A673 (cell line): ENCODE data around the gene COMMD10.

ENCODE experiments used
- CTCF ChIP-seq: fragments of 300-800, 200-600 bp; sonication (generic); conservative IDR thresholded peaks from 2 replicates; pipeline ENCODE4 v1.5.1; 2017; ENCODE audit warnings: low read depth, mild to moderate bottlenecking, antibody characterized with exemption, low read length, moderate library complexity, mixed read lengths
- EZH2 ChIP-seq: fragments of 200-600 bp; sonication (generic); IDR thresholded peaks from 2 replicates; pipeline ENCODE4 v1.6.1; 2017; ENCODE audit warnings: borderline replicate concordance, low read depth, mild to moderate bottlenecking, mixed read lengths, antibody characterized with exemption, low read length; ENCODE audit not compliant: poor library complexity, severe bottlenecking

- TF ChIP-seq CTCF (no peak), EZH2 (no peak)
Observed at GRCh38 chr5:116135344-116135743, 50.5 kb downstream of the COMMD10 start.
